GM12878 (cell line): ENCODE measurements around the gene TRPV3. TPM values are rescaled to one million over a fixed set of nuclear protein-coding genes. Genes with fewer than 3 reads are reported as not detected.
A peak's percentile ranks its signal among the peaks of the same experiment; 100 is the strongest.

Source experiments
- ATAC-seq: fragments of 200-7000 bp; cut with Tn5 transposase; 3 replicates; pipeline ENCODE4 v1.9.1; 2020; ENCODE audit warnings: mild to moderate bottlenecking, moderate library complexity
- BruUV-seq: library from RNA; stranded (reverse); fragments of 400-500 nt; replicated peaks from 2 replicates; lab custom pipeline; 2021; lab: Mats Ljungman, UMichigan
- CTCF ChIA-PET: fragments of 300-600 bp; sonication (Branson Sonifier 250); formaldehyde crosslinking; extraction: SDS; loops from one replicate; lab custom pipeline; 2021; ENCODE audit warnings: inconsistent platforms; lab: Yijun Ruan, JAX
- POLR2A ChIA-PET: fragments of 350-600 bp; formaldehyde crosslinking; extraction: SDS; loops from one replicate; lab custom pipeline; 2021; ENCODE audit warnings: inconsistent platforms; lab: Charles Lee
- RAD21 ChIA-PET: fragments of 300-600 bp; sonication (Branson Sonifier 250); formaldehyde crosslinking; loops from one replicate; lab custom pipeline; 2023; ENCODE audit warnings: antibody characterized with exemption; ENCODE audit not compliant: unreplicated experiment; lab: Charles Lee
- SMC1A ChIA-PET: fragments of 300-600 bp; sonication (Branson Sonifier 250); formaldehyde crosslinking; loops from one replicate; lab custom pipeline; 2023; ENCODE audit not compliant: unreplicated experiment, uncharacterized antibody; lab: Charles Lee
- DNase-seq: peaks from one replicate; pipeline ENCODE4 v3.0.0-alpha.2; 2011; ENCODE audit warnings: low read depth, low spot score
- FAIRE-seq: peaks from 3 replicates; lab custom pipeline; 2011; peaks lifted over from hg19 to GRCh38; lab: Jason Lieb, UNC
- H2AFZ ChIP-seq: 2 replicates; pipeline ENCODE4 v1.6.0; 2011; ENCODE audit warnings: low read depth, low read length, control low read depth; ENCODE audit not compliant: control insufficient read depth
- H3K27ac ChIP-seq: 2 replicates; pipeline ENCODE4 v1.5.1; 2011; ENCODE audit warnings: control low read depth; ENCODE audit not compliant: control insufficient read depth, insufficient read depth
- H3K27me3 ChIP-seq, 2 experiments: replicated peaks in 1 of 2; 2 replicates each; pipeline versions ENCODE4 v1.6.0 to v1.6.1; 2011; ENCODE audit warnings: low read length in 1 of 2; ENCODE audit not compliant: control insufficient read depth in 2 of 2, insufficient read depth in 2 of 2
- H3K36me3 ChIP-seq, 2 experiments: 2 replicates each; pipeline ENCODE4 v1.5.1; 2011; ENCODE audit warnings: low read length in 1 of 2; ENCODE audit not compliant: control insufficient read depth in 2 of 2, insufficient read depth in 2 of 2
- H3K4me1 ChIP-seq: 2 replicates; pipeline ENCODE4 v1.6.1; 2011; ENCODE audit warnings: mild to moderate bottlenecking, low read length, moderate library complexity, mixed read lengths; ENCODE audit not compliant: control insufficient read depth, insufficient read depth
- H3K4me2 ChIP-seq: 2 replicates; pipeline ENCODE4 v1.6.0; 2011; ENCODE audit warnings: control low read depth; ENCODE audit not compliant: control insufficient read depth, insufficient read depth
- H3K4me3 ChIP-seq: fragments of 200-600 bp; sonication (generic); 2 replicates; pipeline ENCODE4 v1.5.1; 2016
- H3K79me2 ChIP-seq: 2 replicates; pipeline ENCODE4 v1.6.0; 2011; ENCODE audit warnings: low read length; ENCODE audit not compliant: control insufficient read depth, insufficient read depth
- H3K9ac ChIP-seq: 2 replicates; pipeline ENCODE4 v1.8.0; 2011; ENCODE audit warnings: low read length, control low read depth, mixed read lengths; ENCODE audit not compliant: control insufficient read depth, insufficient read depth
- H3K9me3 ChIP-seq: replicated peaks from 3 replicates; pipeline ENCODE4 v1.5.1; 2011; ENCODE audit warnings: mild to moderate bottlenecking, low read length; ENCODE audit not compliant: control insufficient read depth, insufficient read depth
- H4K20me1 ChIP-seq: 2 replicates; pipeline ENCODE4 v1.6.0; 2011; ENCODE audit not compliant: control insufficient read depth, insufficient read depth
- BMI1 ChIP-seq: fragments of 450-650 bp; IDR thresholded peaks from 2 replicates; pipeline ENCODE4 v1.6.1; 2016; ENCODE audit warnings: mild to moderate bottlenecking, moderate library complexity, borderline replicate concordance
- CHD4 ChIP-seq: fragments of 200-600 bp; sonication (generic); IDR thresholded peaks from 2 replicates; pipeline ENCODE4 v1.6.1; 2016; ENCODE audit warnings: mild to moderate bottlenecking
- HDAC6 ChIP-seq: fragments of 200-600 bp; sonication (generic); IDR thresholded peaks from one replicate; pipeline ENCODE4 v1.8.0; 2017; ENCODE audit warnings: antibody characterized with exemption; ENCODE audit not compliant: unreplicated experiment
- HSF1 ChIP-seq: fragments of 150-350 bp; IDR thresholded peaks from 2 replicates; pipeline ENCODE4 v1.6.1; 2014; ENCODE audit warnings: mild to moderate bottlenecking, low read depth, low read length
- PKNOX1 ChIP-seq: fragments of 450-650 bp; IDR thresholded peaks from 2 replicates; pipeline ENCODE4 v1.6.1; 2016; ENCODE audit warnings: mild to moderate bottlenecking
- POLR2A ChIP-seq: IDR thresholded peaks from 2 replicates; pipeline ENCODE4 v1.6.1; 2011; ENCODE audit warnings: low read depth, mild to moderate bottlenecking, low read length
- RFX5 ChIP-seq: IDR thresholded peaks from 2 replicates; pipeline ENCODE4 v1.6.1; 2011; ENCODE audit warnings: low read depth, low read length, improper control_type of control experiment
- SMAD1 ChIP-seq: fragments of 450-650 bp; IDR thresholded peaks from 2 replicates; pipeline ENCODE4 v1.6.1; 2018; ENCODE audit warnings: mild to moderate bottlenecking, low read depth; ENCODE audit not compliant: partially characterized antibody
- TARDBP ChIP-seq: IDR thresholded peaks from 2 replicates; pipeline ENCODE4 v1.6.1; 2016; ENCODE audit warnings: borderline replicate concordance
- TBL1XR1 ChIP-seq: IDR thresholded peaks from 2 replicates; pipeline ENCODE4 v1.6.1; 2012; ENCODE audit warnings: low read depth, low read length, improper control_type of control experiment
- USF2 ChIP-seq: IDR thresholded peaks from 2 replicates; pipeline ENCODE4 v1.6.1; 2011; ENCODE audit warnings: low read depth, low read length, improper control_type of control experiment, borderline replicate concordance
- WGBS: methylation state at CpG from one replicate; pipeline ENCODE4 v1.1.6; 2016; ENCODE audit warnings: low lambda C conversion rate; ENCODE audit not compliant: insufficient replicate concordance, insufficient coverage; ENCODE audit errors: missing lambda C conversion rate; 5-methylcytosine and 5-hydroxymethylcytosine counted together
- in situ Hi-C: fragments of 300-500 bp; cut with MboI; formaldehyde crosslinking; loops from 9 replicates; pipeline ENCODE4 v1.14.3; 2018; ENCODE audit warnings: mixed read lengths
- intact Hi-C: fragments of 100-400 bp; cut with micrococcal nuclease; formaldehyde crosslinking; loops from one replicate; pipeline ENCODE4 v1.14.2; 2022; ENCODE audit not compliant: unreplicated experiment
- polyA plus RNA-seq, 11 experiments: library from polyadenylated mRNA; depleted of rRNA in 4 of 11; unstranded in 6 of 11; stranded (reverse) in 5 of 11; fragments of >200 nt; fragmentation: Nextera tagmentation in 4 of 11; fragmentation: Illumina TruSeq in 1 of 11; extraction: Ambion mirVana in 4 of 11; extraction: Trizol in 1 of 11; gene quantifications; 1 replicate in 1 of 11; 2 replicates in 10 of 11; pipeline versions ENCODE4 v1.2.1 to v1.2.3, GENCODE V29; 2011 to 2016; ENCODE audit warnings: inconsistent platforms in 2 of 11, missing spikeins in 2 of 11, low read depth in 1 of 11
- total RNA-seq, 4 experiments: library from RNA; depleted of rRNA in 3 of 4; stranded (reverse); fragments of >200 nt in 3 of 4; fragmentation: Illumina TruSeq in 1 of 4; extraction: Trizol in 1 of 4; gene quantifications; 2 replicates each; pipeline versions ENCODE4 v1.2.1 to v1.2.3, GENCODE V29; 2013 to 2021

TRPV3 gene
- total and polyA plus RNA-seq, 10 of the 15 experiments (the other 5 are each of a cell fraction or from before 2014, with no cell fraction given) = 0.52 to 12.0 (median 2.7) TPM

- no peak for TF ChIP-seq HSF1
- TF ChIP-seq PKNOX1 = no peak
- no peak for TF ChIP-seq BMI1
- no peak for TF ChIP-seq TARDBP
- TF ChIP-seq CHD4 = no peak
- no peak for TF ChIP-seq SMAD1
- no peak for TF ChIP-seq USF2
- no peak for TF ChIP-seq POLR2A
- no peak for TF ChIP-seq TBL1XR1
- TF ChIP-seq HDAC6 = no peak
- TF ChIP-seq RFX5 = no peak
These were observed 24.8 kb downstream of the TRPV3 start (continued) for GRCh38 chr17:3532859-3533142.

- intact Hi-C loops = no loop called here
- 90% methylated on average over 34 of the region's 36 CpGs for WGBS
- H4K20me1 ChIP-seq = no peaks in the 10 kb centered on the region; the same call in 1 of the 2 replicates
- FAIRE-seq (no peak), ATAC-seq (no peak), DNase-seq (no peak)
- POLR2A ChIA-PET = no interaction called here
- H3K4me1 ChIP-seq = peaks cover 3% of the 10 kb centered on the region
- H3K27ac ChIP-seq = no peak overlapping the region
- H3K79me2 ChIP-seq = no peaks in the 10 kb centered on the region
- SMC1A ChIA-PET = no interaction called here
- no peak overlapping the region for H3K9ac ChIP-seq
- RAD21 ChIA-PET = no interaction called here
- H3K4me2 ChIP-seq = no peak overlapping the region
- no peaks in the 10 kb centered on the region for H3K27me3 ChIP-seq
- CTCF ChIA-PET = no interaction called here
- no TSS peak for BruUV-seq
- in situ Hi-C loops = no loop called here
- no peaks in the 10 kb centered on the region for H3K9me3 ChIP-seq
- H2AFZ ChIP-seq = no peak overlapping the region
- peaks cover 0 to 5% of the 10 kb centered on the region in 2 experiments; a peak in 2 of 4 replicates for H3K36me3 ChIP-seq
- no peak overlapping the region for H3K4me3 ChIP-seq
- TF ChIP-seq PKNOX1 (no peak), POLR2A (peak; percentile 21; the same call in 1 of the 2 replicates)
These were observed 25.3 kb downstream of the TRPV3 start for GRCh38 chr17:3532106-3532858.
